Small intestine (tissue), 7 donors: ENCODE data around the gene CSRNP3. TPM values are rescaled to one million over a fixed set of nuclear protein-coding genes. Genes with fewer than 3 reads are reported as not detected.

Experiments
- DNase-seq, 2 donors: peaks; one replicate each; pipeline versions ENCODE4 v3.0.0 to v3.0.0-alpha.2; 2013
- FAIRE-seq: peaks from 2 replicates; lab custom pipeline; 2012; peaks lifted over from hg19 to GRCh38; lab: Jason Lieb, UNC
- H3K27ac ChIP-seq, 3 donors: one replicate each; pipeline ENCODE4 v1.5.1; 2013; ENCODE audit warnings: low read length in 2 of 3, mild to moderate bottlenecking in 2 of 3, control low read depth in 1 of 3, inconsistent platforms in 1 of 3, low read depth in 1 of 3, moderate library complexity in 1 of 3
- H3K27me3 ChIP-seq, 3 donors: one replicate each; pipeline ENCODE4 v1.6.1; 2013; ENCODE audit warnings: low read length in 3 of 3, inconsistent platforms in 1 of 3; ENCODE audit not compliant: control insufficient read depth in 3 of 3, insufficient read depth in 3 of 3
- H3K36me3 ChIP-seq, 3 donors: one replicate each; pipeline ENCODE4 v1.6.1; 2013; ENCODE audit warnings: low read length in 3 of 3, inconsistent platforms in 1 of 3, low read depth in 1 of 3, mild to moderate bottlenecking in 1 of 3, moderate library complexity in 1 of 3; ENCODE audit not compliant: control insufficient read depth in 3 of 3, insufficient read depth in 2 of 3
- H3K4me1 ChIP-seq, 3 donors: one replicate each; pipeline ENCODE4 v1.6.1; 2013; ENCODE audit warnings: low read length in 2 of 3, inconsistent platforms in 1 of 3, low read depth in 1 of 3, mild to moderate bottlenecking in 1 of 3, moderate library complexity in 1 of 3; ENCODE audit not compliant: control insufficient read depth in 3 of 3, insufficient read depth in 2 of 3
- H3K4me3 ChIP-seq, 3 donors: one replicate each; pipeline ENCODE4 v1.5.1; 2013; ENCODE audit warnings: low read length in 3 of 3, control low read depth in 1 of 3, inconsistent platforms in 1 of 3, low read depth in 1 of 3, mild to moderate bottlenecking in 1 of 3, moderate library complexity in 1 of 3
- H3K9me3 ChIP-seq, 2 donors: one replicate each; pipeline ENCODE4 v1.6.1; 2013; ENCODE audit warnings: low read depth in 1 of 2, low read length in 1 of 2; ENCODE audit not compliant: control insufficient read depth in 2 of 2, insufficient read depth in 1 of 2
- WGBS, 3 donors: extraction: QIAGEN DNeasy Blood & Tissue Kit; methylation state at CpG; one replicate each; pipeline ENCODE4 v1.1.7; 2013; 5-methylcytosine and 5-hydroxymethylcytosine counted together
- polyA plus RNA-seq, 4 donors: library from polyadenylated mRNA; stranded (reverse) in 3 of 4; unstranded in 1 of 4; fragments of 200-250 nt in 3 of 4; fragments of 120-200 nt in 1 of 4; gene quantifications; one replicate each; pipeline versions ENCODE4 v1.2.1 to v1.2.3, GENCODE V29; 2013
- donor health status: healthy with polysubstance abuse.
- donor health status: control.
- donor health status: control.
- donor health status: Bipolar disorder and iron deficiency.
- donor health status: healthy.

Gene CSRNP3
- polyA plus RNA-seq, 4 donors, result under 0.01 to 3.7 (median 0.56) TPM

DNA sequence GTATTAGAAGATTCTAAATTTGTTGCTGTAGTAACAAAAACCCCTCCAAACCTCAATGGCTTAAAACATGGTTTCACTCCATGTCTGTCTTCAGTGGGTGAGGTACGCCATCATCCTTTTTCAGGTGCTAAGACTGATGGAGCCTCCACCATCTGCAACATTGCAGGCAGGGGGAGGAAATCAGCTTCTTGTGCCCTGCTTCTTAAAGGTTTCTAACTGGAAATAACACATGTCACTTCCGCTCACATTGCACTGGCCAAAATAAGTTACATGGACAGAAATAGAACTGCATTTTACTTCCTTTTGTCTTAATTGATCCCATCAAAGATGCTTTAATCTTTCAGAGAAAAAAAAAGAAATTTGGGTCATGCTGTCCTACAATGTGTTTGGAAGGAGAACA lies 230.4 kb downstream of the CSRNP3 start:
- no peak for FAIRE-seq
- no peaks in the 10 kb centered on the region for H3K9me3 ChIP-seq

DNA sequence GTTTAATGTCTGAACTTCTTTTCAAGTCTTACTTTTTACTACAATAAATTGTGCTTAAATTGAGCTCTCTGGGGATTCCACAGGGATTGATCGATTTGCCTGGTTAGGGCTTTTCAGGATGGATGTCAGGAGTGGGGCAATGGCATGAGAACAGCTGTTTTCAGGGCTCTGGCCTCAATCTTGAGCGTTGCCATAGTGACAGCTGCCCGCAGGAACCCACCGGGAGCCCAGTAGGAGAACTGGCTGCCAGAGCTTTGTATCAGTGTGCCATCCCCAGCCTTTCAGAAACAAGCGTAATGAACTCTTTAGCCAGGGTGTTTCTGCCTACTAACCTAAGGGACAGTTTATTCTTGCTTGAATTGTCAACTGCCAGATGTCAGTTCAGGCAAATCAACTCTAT lies 231.0 kb downstream of the CSRNP3 start:
- H3K27me3 ChIP-seq, result peaks cover 0 to 2% (median 0%) of the 10 kb centered on the region in 3 donors
- 78 to 92% (median 83%) methylated on average over 5 of the region's 5 CpGs for WGBS, 3 donors
- H3K9me3 ChIP-seq, result no peaks in the 10 kb centered on the region
- H3K4me3 ChIP-seq, result no peak overlapping the region
- no peak overlapping the region for H3K27ac ChIP-seq
- DNase-seq, result no peak
- no peak for FAIRE-seq
- H3K36me3 ChIP-seq, result no peaks in the 10 kb centered on the region
- H3K4me1 ChIP-seq, result no peaks in the 10 kb centered on the region

More for the DNA sequence above, 230.4 kb downstream of the CSRNP3 start:
- H3K4me1 ChIP-seq, result no peaks in the 10 kb centered on the region
- 88 to 94% (median 93%) methylated on average over 2 of the region's 2 CpGs for WGBS, 3 donors
- H3K27ac ChIP-seq, result no peak overlapping the region
- no peak for DNase-seq
- H3K4me3 ChIP-seq, result no peak overlapping the region
- peaks cover 0 to 2% (median 0%) of the 10 kb centered on the region in 3 donors for H3K27me3 ChIP-seq
- H3K36me3 ChIP-seq, result no peaks in the 10 kb centered on the region

DNA sequence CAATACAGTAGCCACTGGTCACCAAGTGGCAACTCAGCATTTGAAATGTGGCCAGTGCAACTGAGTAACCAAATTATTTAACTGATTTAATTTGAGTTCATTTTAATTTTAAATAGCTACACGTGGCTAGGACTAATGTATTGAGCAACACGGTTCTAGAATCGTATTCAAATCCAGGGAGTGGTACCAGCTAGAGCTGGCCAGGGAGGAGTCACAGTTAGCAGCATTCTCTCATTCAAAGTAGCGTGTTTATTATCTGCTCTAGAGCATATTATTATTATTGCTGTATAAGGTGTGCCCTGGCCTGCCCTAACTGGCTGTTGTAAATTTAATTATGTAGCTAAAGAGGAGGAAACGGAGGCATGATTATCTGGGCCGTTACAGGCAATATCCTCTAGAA lies 231.6 kb downstream of the CSRNP3 start:
- Histone ChIP-seq H3K36me3 (no peaks in the 10 kb centered on the region), H3K27me3 (peaks cover 0 to 2% (median 0%) of the 10 kb centered on the region in 3 donors), H3K27ac (no peak overlapping the region), H3K4me3 (no peak overlapping the region), H3K4me1 (no peaks in the 10 kb centered on the region), H3K9me3 (no peaks in the 10 kb centered on the region)
- WGBS, 3 donors, result 18 to 51% (median 32%) methylated on average over 6 of the region's 6 CpGs
- no peak for FAIRE-seq
- peak in 1 of 2 donors; percentile 9 for DNase-seq

DNA sequence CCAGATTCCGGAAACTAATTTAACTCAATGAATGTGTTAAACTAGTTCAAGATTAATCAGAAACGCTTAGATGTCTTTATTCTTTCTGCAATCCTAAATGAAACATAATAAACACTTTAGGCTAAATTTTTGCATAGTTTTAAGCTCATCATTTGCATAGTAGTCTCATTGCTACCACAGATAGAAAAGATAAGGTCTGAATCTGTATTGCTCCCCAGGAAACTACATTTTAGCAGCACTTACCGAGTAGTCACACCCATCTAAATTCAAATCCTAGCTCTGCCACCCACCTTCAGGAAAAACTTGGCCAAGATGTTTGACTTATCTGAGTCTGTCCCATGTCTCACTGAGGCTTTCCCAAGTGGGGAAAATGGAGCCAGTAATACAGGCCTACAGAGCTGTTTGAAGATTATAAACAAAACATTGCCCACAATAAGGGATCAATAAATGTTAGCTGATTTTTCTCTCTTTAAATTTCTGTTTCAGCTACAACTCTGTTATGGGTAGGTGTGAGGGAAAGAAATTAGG lies 237.5 kb downstream of the CSRNP3 start:
- H3K4me3 ChIP-seq, result no peak overlapping the region
- peaks cover 0 to 2% (median 0%) of the 10 kb centered on the region in 3 donors for H3K27me3 ChIP-seq
- H3K4me1 ChIP-seq, result no peaks in the 10 kb centered on the region
- DNase-seq (no peak), FAIRE-seq (no peak)
- H3K27ac ChIP-seq, result no peak overlapping the region
- H3K36me3 ChIP-seq, result no peaks in the 10 kb centered on the region
- 83 to 87% (median 86%) methylated on average over 3 of the region's 3 CpGs for WGBS, 3 donors
- H3K9me3 ChIP-seq, result no peaks in the 10 kb centered on the region

DNA sequence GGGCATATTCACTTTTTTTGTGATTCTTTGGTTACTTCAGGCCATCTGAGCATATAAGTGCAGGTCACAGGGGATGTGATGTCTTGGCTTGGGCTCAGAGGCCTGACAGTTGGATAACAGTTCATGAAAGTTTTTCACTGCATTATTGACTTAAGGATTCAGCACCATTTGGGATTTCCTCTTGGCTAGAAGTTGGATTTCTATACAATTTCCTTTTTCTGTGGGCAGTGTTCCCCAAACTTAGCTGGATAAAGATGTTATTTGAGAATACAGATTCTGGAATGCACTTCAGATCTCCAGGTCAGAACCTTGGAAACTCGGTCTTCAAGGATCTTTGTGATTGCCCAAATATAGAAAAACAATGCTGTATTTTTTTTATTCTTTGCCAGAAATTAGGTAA lies 246.6 kb downstream of the CSRNP3 start:
- H3K4me1 ChIP-seq, result no peaks in the 10 kb centered on the region
- DNase-seq (no peak), FAIRE-seq (no peak)
- no peaks in the 10 kb centered on the region for H3K36me3 ChIP-seq
- no peak overlapping the region for H3K4me3 ChIP-seq
- H3K27me3 ChIP-seq, result no peaks in the 10 kb centered on the region
- WGBS, 3 donors, result 73 to 85% (median 78%) methylated on average over 1 of the region's 1 CpG
- H3K9me3 ChIP-seq, result no peaks in the 10 kb centered on the region
- no peak overlapping the region for H3K27ac ChIP-seq

DNA sequence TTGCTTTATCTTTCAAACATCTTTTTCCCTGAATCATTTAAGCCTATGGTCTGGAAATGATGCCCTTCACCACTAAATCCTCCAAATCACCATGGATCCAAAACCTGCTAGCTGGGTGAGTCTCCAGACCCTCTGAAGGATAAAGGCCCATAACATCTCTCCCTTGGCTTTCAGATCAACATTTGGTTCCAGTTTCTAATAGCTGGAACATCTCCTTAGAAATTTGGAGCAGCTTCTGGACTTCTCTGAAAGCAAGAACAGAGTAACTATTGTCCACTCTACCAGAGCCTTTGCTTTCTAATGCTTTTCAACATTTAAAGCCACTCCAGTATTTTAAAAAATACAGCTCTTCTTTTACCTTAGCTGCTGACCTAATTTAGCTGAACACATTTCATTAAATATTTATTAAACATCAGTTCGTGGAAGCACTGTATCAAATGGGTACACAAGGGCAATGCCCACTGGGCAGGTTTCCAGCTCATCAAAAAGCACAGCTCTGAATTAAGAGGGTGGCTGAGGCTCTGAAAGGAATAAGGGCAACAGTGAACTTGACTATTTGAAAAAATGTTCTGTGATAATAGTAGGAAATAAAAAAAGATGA lies 249.2 kb downstream of the CSRNP3 start:
- no peak for FAIRE-seq
- H3K27me3 ChIP-seq, result no peaks in the 10 kb centered on the region
- no peak overlapping the region for H3K27ac ChIP-seq
- no peaks in the 10 kb centered on the region for H3K4me1 ChIP-seq
- WGBS, 3 donors, result 10 to 46% (median 14%) methylated on average over 1 of the region's 1 CpG
- no peaks in the 10 kb centered on the region for H3K36me3 ChIP-seq
- no peak overlapping the region for H3K4me3 ChIP-seq
- no peaks in the 10 kb centered on the region for H3K9me3 ChIP-seq
- no peak for DNase-seq

DNA sequence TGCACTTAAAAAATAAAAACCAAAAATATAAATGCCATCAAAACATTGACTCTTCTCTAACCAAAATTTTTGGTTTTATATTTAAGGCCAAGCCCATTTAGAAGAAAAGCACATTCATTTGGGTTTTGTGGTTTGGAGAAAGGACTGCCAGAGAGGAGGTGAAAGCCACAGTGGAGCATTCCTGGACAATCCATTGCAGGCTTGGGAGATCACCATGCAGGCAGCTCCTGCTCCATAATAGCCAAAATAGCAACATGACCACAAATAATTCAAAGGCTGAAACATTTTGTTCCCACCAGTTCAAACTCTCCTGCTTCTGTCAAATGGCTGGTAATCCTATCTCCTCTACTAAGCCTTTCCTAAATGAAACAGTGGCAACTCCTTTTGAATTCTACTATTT lies 251.0 kb downstream of the CSRNP3 start:
- no peaks in the 10 kb centered on the region for H3K36me3 ChIP-seq
- H3K27ac ChIP-seq, result no peak overlapping the region
- no peaks in the 10 kb centered on the region for H3K9me3 ChIP-seq
- no peaks in the 10 kb centered on the region for H3K4me1 ChIP-seq
- no peak overlapping the region for H3K4me3 ChIP-seq
- DNase-seq, result no peak
- H3K27me3 ChIP-seq, result no peaks in the 10 kb centered on the region
- FAIRE-seq, result no peak

DNA sequence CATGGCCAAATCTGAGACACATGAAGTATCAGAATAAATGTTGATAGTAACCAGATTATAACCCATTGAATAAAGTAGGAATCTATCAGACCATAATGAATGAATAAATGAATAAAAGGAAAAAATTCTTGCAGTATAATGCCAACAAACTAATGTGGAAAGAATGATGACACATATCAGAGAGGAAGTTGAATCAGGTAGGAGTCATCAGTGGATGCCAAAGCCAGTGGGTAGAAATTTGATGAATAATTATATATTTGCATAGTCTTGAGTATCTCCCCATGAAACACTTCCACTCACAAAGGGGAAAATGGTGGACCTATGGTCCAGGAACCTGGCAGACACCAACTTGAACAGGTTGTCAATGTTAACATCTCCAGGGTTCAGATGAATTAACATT lies 255.9 kb downstream of the CSRNP3 start:
- Histone ChIP-seq H3K9me3 (no peaks in the 10 kb centered on the region), H3K4me3 (no peak overlapping the region), H3K27me3 (no peaks in the 10 kb centered on the region), H3K4me1 (no peaks in the 10 kb centered on the region), H3K27ac (no peak overlapping the region), H3K36me3 (no peaks in the 10 kb centered on the region)
- DNase-seq (no peak), FAIRE-seq (no peak)
